VCaP (cell line): ENCODE results near the gene SEC24B.
"Not testable (repeated sequence)": the region's sequence is repeated elsewhere in the genome, so short reads cannot be mapped to it uniquely, and the experiment has no call there.

Source experiments
- H3K27ac ChIP-seq: fragments of 450-650 bp; 2 replicates; pipeline ENCODE4 v1.5.1; 2017
- TF ChIP-seq, protein P1 (sequence below): fragments of 450-650 bp; conservative IDR thresholded peaks from 2 replicates; pipeline ENCODE4 v1.5.1; 2017; ENCODE audit warnings: mild to moderate bottlenecking, moderate library complexity

The SEC24B gene

GRCh38 chr4:109510687-109511086, 77.1 kb downstream of the SEC24B start:
- TF ChIP-seq, protein P1, sequence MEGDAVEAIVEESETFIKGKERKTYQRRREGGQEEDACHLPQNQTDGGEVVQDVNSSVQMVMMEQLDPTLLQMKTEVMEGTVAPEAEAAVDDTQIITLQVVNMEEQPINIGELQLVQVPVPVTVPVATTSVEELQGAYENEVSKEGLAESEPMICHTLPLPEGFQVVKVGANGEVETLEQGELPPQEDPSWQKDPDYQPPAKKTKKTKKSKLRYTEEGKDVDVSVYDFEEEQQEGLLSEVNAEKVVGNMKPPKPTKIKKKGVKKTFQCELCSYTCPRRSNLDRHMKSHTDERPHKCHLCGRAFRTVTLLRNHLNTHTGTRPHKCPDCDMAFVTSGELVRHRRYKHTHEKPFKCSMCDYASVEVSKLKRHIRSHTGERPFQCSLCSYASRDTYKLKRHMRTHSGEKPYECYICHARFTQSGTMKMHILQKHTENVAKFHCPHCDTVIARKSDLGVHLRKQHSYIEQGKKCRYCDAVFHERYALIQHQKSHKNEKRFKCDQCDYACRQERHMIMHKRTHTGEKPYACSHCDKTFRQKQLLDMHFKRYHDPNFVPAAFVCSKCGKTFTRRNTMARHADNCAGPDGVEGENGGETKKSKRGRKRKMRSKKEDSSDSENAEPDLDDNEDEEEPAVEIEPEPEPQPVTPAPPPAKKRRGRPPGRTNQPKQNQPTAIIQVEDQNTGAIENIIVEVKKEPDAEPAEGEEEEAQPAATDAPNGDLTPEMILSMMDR: no peak
- no peak overlapping the region for H3K27ac ChIP-seq

- TF ChIP-seq, protein P1: no peak
- H3K27ac ChIP-seq: no peak overlapping the region
Measured at GRCh38 chr4:109511414-109511813, 77.8 kb downstream of the SEC24B start.

GRCh38 chr4:109513368-109513767, 79.8 kb downstream of the SEC24B start:
- not testable (repeated sequence) for H3K27ac ChIP-seq

- no peak overlapping the region for H3K27ac ChIP-seq
- TF ChIP-seq, protein P1: no peak
Measured at GRCh38 chr4:109532182-109532581, 98.6 kb downstream of the SEC24B start.

- TF ChIP-seq, protein P1: no peak
Measured at GRCh38 chr4:109545401-109545800, 111.8 kb downstream of the SEC24B start.

DNA sequence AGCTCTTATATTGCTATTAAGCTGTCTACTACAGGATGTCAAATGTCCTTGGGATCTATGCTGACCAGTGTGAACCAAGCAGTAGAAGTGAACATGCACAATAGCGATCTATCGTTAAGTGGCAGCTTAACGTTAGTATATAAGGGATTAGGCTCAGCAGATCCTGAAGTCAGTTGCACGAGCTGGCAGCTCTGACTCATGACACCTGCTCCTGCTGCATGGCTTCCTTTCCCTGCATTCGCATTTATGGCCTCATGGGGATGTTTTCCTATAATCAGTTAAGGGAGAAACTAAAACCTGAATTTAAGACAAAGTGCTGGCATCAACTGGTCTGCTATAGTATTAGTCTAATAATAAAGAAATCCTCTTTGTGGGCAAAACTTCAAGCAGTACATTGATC, 113.8 kb downstream of the SEC24B start:
- TF ChIP-seq, protein P1: no peak
- no peak overlapping the region for H3K27ac ChIP-seq

More at GRCh38 chr4:109545401-109545800, 111.8 kb downstream of the SEC24B start:
- no peak overlapping the region for H3K27ac ChIP-seq

GRCh38 chr4:109548655-109549054, 115.0 kb downstream of the SEC24B start:
- TF ChIP-seq, protein P1: no peak

GRCh38 chr4:109552237-109552636, 118.6 kb downstream of the SEC24B start:
- TF ChIP-seq, protein P1: no peak
- no peak overlapping the region for H3K27ac ChIP-seq

More at GRCh38 chr4:109548655-109549054, 115.0 kb downstream of the SEC24B start:
- H3K27ac ChIP-seq: no peak overlapping the region
